Measurements from ENCODE around the gene C3orf70.

GRCh38 chr3:185079625-185080024, 73.2 kb downstream of the C3orf70 start:
- TF ChIP-seq CTCF (IDR thresholded peaks at IDR 0.05; ENCODE audit: insufficient read depth, low read depth, low read length) (no peak), EZH2 (IDR thresholded peaks at IDR 0.05; ENCODE audit: insufficient read depth, low read length) (no peak)
